Measurements from ENCODE around the gene ADAMTSL1.

Gene ADAMTSL1

DNA sequence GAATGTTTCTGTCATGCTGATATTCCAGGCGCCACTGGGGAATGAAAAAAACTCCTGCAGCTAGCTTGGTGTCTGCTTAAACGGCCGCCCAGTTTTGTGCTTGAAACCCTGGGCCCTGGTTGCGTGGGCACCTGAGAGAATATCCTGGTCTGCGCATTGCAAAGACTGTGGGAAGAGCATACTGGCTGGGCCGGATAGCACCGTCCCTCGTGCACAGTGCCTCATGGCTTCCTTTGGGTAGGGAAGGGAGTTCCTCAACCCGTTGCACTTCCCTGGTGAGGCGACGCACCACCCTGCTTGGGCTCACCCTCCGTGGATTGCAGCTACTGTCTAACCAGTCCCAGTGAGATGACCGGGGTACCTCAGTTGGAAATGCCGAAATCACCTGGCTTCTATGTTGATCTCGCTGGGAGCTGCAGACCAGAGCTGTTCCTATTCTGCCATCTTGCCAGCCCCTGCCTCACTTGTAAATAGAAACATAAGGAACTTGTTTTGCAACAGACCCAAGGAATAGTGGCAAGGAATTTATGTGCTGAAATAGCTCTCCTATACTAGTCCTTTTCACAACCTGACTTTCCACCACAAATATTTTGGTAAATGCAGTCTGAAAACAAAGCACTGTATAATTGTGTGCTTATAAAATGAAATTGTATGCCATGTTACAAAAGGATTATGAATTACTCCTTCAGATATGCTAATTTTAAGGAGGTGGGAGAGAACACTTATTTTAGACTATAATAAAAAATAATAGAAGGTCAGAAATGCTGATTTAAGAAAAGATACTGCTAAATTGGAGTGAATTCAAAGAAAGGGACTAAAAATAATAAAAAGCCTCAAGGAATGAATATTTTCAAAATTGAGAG is 90.3 kb downstream of the ADAMTSL1 start:
- DNase-seq (ENCODE audit: low spot score) = no peak

DNA sequence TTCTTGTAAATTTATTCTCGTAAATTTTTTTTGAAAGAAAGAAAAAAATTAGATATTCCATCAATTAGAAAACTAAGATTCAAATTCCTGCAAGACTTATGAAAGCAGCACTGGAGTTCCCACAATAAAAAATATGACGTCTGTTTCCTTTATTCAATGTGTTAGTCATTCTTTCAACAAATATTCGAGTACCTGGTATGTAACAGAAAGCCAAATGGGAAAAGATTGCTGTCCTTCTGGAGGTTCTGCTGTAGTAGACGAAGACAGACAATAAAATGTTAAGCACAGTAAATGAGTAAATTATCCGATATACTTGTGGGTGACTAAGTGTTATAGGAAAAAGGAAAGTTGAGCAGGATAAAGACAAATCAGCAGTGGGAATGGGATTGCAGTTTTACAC is 92.2 kb downstream of the ADAMTSL1 start:
- peak; percentile 14 for DNase-seq (ENCODE audit: low spot score)

DNA sequence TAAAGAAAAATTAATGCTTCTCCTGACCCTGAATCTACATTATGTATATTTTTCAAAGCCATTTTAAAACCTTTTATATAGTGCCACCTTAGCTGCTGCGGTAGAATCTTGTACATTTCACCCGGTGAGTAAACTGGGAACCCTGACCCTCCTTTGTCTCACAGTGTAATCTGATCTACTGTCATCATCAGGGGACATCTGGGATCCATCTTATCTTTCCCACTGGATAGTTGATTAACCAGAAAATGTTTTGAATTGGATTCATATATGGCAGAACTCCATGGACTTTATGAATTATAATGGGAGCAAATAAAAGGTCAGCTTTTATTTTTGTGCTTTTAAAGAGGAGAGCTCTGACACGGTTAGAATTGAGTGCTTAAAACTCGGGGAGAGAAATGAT is 95.0 kb downstream of the ADAMTSL1 start:
- peak; percentile 21 for DNase-seq (ENCODE audit: low spot score)

DNA sequence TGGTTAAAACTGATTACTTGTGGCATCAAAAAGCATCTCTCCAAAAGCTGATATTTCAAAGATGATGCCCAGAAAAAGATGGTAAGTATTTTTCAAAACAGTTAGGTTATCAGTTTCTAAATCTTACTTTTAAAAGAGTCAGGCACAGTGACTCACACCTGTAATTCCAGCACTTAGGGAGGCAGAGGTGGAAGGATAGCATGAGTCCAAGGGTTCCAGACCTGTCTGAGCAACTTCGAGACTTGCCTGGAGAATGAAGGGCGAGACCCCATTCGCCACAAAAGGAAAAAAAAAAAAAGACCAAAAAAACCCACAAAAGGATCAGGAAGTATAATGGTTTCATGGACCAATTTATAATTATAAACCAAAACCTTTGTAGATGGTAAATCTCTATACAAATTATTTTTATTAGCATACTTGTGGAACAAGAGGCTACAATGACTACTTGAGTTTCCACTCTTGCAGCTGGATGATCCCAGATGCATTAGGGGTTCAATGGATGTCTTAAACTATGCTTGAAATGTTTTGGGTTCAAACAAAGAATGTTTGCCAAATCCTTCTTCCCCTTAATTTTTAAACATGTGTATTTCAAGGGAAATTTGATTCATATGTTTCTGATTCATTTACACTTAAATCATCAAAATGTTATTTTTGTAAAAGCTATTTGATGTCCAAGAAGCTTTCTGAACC is 96.1 kb downstream of the ADAMTSL1 start:
- no peak for DNase-seq (ENCODE audit: low spot score)

DNA sequence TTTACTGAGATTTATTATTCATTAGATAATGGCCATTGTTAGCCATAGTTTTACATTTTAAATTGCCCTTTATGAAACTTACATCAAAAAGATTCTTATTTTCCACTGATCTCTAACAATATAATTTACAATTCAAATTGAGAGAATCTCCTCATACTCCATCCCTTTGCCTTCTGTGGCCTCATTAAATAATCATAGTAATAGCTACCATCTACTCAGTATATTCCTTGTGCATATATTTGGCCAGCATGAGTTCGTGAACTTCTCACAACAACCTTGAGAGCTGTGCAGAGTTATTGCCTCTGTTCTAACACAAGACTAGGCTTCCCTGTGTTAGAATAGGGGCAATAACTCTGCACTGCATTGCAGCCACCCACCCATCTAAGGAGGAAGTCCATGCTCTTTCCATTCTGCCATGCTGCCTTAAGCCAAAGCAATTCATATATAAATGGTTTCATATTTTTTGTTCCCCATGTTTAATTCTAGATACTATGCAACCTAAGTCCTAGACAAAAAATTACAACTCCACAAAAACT is 99.1 kb downstream of the ADAMTSL1 start:
- DNase-seq (ENCODE audit: low spot score) = no peak

DNA sequence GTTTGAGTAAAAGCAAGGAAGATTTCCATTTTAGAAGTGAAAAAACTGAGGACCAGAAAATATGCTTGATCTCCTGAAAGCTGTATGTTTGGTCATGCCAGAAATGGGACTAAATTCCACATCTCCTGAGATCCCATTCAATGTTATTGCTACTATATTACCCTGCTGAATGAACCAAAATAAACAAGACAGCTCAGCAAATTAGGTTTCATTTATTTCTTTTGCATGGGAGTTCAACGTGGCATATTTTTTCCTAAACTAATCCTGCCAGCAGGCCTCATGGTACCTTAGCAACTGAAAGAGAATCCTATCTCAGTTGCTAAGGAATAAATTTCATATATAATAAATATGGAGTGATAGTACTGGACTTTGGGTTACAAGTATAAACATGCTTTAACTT is 101.7 kb downstream of the ADAMTSL1 start:
- no peak for DNase-seq (ENCODE audit: low spot score)

DNA sequence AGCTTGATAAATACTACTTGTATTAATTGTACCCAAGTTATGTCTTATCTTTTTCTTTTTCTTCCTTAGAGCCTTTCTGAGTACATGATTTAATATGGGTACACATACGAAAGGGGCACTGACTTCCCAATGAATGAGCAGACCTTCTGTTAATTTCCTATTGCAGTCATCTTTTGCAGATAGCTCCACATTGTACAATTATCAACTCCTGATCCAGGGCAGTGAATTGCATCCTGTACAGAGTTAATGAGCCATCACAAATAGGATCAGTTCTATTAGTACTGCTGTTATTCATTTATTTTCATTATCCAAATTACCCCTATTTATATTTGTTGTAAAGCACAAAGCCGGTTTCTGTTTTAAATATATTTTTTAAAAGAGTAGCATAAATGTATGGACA is 105.6 kb downstream of the ADAMTSL1 start:
- DNase-seq (ENCODE audit: low spot score) = no peak

DNA sequence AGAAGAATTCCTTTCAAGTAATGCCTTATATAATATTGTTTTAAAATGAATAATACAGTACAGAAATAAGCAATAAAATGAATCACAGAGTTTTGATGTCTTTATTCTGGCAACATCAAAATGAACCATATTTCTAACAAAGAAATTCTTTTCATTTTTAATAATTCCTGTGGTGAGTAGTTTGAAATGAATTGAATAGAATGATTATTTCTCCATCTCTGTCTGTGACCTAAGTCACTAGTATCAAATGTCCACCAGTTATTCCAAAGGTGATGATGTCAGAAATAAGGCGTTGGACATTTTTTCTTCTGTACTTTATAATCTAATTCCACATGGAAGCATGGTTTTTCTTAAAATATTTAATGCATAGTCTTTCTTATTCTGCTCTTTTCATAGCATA is 106.2 kb downstream of the ADAMTSL1 start:
- no peak for DNase-seq (ENCODE audit: low spot score)

DNA sequence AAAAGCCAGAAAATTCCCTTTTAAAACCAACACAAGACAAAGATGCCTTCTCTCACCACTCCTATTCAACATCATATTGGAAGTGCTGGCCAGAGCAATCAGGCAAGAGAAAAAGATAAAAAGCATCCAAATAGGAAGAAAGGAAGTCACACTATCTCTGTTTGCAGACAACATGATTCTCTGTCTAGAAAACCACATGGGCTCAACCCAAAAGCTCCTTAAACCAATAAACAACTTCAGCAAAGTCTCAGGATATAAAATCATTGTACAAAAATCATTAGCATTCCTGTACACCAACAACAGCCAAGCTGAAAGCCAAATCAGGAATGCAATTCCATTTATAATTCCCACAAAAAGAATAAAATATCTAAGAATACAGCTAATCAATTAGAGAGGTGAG is 112.0 kb downstream of the ADAMTSL1 start:
- no peak for DNase-seq (ENCODE audit: low spot score)

DNA sequence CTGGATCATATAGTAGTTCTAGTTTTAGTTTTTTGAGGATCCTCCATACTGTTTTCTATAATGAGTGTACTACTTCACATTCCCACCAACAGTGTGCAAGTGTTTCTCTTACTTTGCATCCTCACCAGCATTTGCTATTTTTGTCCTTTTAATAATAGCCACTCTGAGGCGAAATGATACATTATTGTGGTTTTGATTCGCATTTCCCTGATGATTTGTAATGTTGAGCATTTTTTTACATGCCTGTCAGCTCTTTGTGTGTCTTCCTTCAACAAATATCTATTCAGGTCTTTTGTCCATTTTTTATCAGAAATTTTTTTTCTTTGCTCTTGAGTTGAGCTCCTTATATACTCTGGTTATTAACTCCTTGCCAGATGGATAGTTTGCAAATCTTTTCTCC is 114.0 kb downstream of the ADAMTSL1 start:
- DNase-seq (ENCODE audit: low spot score) = no peak

DNA sequence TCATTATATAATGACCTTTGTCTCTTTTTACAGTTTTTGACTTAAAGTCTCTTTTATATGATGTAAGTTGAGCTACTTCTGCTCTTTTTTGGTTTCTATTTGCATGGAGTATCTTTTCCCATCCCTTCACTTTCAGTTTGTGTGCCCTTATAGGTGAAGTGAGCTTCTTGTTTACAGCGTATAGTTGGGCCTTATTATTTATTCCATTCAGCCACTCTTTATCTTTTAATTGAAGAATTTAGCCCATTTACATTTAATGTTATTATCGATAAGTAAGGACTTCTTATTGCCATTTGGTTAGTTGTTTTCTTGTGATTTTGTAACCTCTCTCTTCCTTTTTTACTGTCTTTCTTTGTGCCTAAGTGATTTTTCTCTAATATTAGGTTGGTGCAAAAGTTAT is 117.3 kb downstream of the ADAMTSL1 start:
- DNase-seq (ENCODE audit: low spot score) = no peak

DNA sequence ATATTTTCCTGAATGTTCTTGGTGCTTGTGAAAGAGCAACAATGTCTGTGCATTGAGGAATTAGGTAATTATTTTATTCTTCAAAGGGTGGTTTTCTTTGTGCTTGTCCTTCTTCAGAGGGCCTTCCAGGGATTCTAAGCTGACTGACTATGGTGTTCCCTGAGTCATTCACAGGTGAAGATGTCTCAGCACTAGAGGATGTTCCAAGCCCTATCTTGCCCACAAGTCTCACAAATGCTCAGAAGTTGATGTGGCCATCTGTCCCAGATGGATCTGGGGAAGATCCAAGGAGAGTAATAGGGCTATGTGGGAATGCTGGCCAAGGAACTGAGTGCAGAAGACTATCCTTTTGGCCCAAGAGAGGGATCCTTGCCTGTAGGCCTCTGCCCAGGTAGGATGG is 120.9 kb downstream of the ADAMTSL1 start:
- DNase-seq (ENCODE audit: low spot score) = no peak

DNA sequence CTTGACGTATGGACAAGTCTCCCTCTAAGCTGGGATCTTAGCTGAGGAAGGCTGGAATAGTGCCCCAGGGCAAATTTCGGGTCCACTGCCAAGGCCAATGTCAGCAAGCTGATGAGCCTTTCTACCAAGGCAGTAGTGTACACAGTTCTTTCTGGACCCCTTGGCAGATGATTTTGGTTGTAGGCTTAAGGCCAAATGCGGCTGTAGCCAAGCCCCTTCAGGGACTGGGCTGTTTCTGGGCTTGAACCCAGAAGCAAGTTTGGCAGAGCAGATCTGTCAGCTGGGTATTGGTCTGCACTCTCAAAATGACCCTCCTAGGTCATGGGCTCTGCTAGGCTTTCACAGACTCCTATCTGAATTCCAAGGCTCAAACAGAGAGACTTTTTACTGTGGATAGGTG is 121.6 kb downstream of the ADAMTSL1 start:
- DNase-seq (ENCODE audit: low spot score) = no peak

DNA sequence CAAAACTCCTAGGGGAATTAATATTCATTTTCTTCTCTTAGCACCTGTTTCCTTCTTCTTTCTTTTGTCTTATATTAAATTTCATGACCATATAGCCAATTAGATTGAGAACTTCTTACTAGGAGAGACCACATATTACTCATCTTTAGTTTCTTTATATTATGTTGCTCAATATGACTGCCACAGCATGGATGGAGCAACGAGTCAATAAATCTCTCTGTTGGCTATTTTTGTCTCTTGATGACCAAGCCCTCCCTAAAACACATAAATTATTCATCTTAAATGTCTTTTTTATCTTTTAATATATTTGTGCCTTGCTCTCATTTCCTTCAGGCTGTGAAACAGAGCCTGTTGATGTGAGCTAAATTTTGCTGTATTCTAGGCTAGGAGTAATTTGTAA is 123.0 kb downstream of the ADAMTSL1 start:
- DNase-seq (ENCODE audit: low spot score) = peak; percentile 5

DNA sequence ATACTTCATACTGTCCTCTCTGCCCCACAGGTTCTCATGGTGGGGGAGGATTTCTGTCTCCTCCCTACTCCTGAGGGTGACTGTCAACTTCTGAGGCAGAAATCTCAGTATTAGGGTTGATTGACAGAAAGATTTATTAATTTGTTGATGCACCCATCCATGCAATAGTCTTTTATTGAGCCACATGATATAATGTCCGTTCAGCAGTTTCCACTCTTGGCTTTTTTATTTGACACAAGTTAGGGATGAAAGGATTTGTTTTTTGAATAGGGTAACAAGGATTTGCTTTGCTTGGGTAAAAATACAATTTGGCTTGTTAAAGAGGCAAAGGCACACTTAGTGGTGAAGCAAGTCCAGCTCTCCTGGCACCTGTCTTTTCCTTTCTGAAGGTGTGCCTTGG is 125.0 kb downstream of the ADAMTSL1 start:
- no peak for DNase-seq (ENCODE audit: low spot score)

DNA sequence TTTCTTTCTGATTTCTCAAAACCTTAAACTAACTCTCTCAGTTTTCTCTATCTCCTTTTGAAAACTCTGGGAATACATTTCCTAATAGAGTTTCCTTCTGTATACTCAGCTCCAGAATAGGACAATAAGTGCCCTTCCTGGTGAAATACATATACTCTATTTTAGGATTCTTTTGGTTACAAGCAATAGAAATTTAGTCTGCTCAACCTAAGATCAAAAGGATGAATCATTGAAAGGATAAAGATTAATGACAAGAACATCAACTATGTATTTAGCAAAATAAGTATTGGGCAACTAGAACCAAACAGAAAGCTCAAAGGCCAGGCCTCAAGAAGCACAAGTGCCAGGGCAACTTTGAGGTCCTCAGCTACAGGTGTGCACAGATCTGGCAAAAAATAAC is 127.1 kb downstream of the ADAMTSL1 start:
- no peak for DNase-seq (ENCODE audit: low spot score)

DNA sequence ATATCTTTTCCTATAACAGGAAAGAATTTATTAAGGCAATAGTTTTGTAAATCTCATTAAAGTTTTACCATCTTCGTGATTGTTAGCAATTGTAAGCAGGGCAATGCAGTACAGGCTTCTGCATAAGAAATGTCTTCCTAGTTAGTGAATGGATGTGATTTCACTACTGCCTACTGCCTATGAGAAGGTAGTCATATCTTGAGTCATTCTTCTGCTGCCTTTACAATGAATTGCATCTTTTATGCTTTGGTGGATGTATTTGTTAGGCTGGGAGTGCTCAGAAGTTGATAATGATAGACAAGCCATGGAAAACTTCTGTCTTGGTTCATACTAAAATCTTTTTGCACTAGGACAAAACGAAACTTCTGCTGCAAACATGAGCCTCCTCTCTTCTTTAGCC is 128.0 kb downstream of the ADAMTSL1 start:
- no peak for DNase-seq (ENCODE audit: low spot score)

DNA sequence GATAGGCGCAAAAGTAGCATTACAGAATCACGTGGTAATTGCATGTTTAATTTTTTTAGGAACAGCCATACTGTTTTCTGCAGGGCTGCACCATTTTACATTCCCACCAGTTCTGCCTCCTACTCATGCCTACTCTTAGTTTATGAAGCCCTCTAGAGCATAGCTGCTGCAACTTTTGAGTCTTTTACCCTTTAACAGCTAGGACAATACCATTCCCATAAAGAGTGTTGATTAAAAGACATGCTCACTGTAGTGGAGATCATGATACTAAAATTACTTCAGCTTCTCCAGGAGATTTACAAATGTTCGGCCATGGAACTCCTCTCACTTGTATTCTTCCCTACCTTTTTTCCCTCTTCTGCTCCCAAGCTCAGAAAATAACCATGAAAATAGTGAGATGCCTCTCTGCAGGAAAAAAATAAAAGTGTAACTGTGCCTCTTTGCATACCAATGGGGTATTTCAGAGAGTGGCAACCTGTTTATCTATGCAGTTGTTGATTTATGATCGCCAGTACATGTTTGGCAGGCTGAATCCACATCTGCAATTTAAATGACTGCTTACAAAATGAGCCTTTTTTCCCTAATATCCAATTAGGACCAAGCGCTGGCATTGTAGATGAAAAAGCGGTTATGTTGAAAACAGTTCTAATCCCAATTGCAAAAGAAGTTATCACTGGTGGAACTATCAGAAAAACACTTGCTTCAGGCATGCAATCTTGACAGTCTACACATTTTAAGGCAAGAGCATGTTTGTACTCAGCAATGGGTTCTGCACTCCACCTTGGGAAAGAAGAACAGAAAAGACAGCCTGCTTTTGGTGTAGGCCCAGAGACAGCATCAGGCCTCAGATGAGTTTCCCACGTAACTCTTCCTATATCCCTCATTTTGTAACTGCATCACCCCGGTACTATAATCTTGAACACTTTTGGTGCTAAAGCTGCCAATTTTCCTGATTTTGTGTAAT is 131.1 kb downstream of the ADAMTSL1 start:
- DNase-seq (ENCODE audit: low spot score) = no peak

DNA sequence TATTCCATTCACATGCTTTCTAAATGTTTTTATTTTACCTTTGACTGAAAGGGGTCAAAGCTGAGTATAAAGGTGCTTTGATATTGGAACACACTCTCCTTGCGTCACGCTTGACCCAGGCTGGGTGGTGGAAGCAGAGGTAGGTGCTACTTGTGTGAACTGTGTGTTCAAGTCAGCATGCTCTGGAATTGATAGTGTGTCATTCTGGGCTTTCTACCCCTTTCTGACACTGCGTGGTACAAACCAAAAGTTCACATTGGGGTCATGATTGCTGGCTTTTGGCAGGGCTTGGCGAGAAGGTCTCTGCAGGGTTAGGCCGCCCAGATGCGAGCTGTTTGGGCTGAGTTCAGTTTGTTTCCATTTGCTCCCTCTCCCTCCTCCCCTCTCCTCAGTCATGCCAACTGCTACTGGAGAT is 131.8 kb downstream of the ADAMTSL1 start:
- no peak for DNase-seq (ENCODE audit: low spot score)

DNA sequence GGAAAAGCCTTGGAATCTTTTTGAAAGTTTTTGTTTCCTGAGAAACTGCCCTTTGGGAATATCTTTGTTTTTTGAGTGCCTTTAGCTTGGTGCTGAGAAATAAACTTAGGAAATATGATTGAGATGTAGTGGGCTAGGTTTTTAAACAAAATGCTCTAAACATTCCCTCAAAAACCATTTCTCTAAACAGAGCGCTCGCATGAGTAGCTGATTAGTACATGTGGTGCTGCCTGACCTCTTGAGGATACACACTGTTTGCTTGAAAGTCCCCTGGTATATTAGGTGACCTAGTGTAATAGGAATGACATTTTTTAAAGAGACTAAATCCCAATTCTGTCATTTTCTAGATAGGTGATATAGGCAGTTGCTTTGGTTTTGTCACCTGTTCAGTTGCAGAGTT is 132.3 kb downstream of the ADAMTSL1 start:
- DNase-seq (ENCODE audit: low spot score) = no peak

DNA sequence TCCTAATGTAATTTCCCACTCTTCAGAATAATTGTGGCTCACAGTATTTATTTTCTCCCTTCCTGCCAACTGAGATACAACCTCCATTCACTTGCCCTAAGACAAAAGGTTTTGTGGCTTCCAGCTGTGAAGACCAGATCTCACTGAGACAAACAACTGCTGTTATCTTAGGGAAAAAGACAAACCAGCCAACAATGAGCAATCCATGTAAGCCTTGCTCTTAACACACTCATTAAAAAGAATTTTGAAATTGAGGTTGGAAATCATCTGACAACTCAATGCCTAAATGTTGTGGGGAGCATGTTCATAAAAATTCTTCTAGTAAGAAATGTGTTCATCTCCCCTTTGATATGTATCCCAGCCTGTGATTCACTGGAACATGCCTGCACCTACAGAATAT is 132.9 kb downstream of the ADAMTSL1 start:
- no peak for DNase-seq (ENCODE audit: low spot score)

DNA sequence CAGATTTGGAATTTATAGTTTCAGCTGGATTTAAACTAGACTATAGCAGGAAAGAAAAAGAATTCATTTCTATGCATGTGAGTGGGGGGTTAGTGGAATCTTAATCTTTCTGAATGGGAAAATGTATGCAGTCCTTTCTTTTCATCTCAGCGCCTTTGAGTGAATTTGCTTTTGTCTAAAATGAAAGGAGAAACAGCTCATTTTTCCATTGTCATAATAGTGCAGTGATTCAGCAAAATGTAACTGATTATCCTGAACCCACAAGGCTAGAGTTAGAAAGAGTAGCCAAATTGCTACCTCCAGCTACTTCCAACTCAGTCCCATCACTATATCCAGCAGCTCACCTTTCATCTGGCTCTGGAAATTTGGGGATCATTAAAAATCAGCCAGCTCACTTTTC is 134.4 kb downstream of the ADAMTSL1 start:
- DNase-seq (ENCODE audit: low spot score) = no peak

All from hepatic stellate cell (primary cell).